ENCODE results near the gene ZMYND8. TPM values are rescaled to one million over a fixed set of nuclear protein-coding genes. Genes with fewer than 3 reads are reported as not detected.

The ZMYND8 gene
- total and polyA plus RNA-seq, 10 of the 15 experiments (the other 5 are each of a cell fraction or from before 2014, with no cell fraction given), result 12.9 to 54.8 (median 23.1) TPM

DNA sequence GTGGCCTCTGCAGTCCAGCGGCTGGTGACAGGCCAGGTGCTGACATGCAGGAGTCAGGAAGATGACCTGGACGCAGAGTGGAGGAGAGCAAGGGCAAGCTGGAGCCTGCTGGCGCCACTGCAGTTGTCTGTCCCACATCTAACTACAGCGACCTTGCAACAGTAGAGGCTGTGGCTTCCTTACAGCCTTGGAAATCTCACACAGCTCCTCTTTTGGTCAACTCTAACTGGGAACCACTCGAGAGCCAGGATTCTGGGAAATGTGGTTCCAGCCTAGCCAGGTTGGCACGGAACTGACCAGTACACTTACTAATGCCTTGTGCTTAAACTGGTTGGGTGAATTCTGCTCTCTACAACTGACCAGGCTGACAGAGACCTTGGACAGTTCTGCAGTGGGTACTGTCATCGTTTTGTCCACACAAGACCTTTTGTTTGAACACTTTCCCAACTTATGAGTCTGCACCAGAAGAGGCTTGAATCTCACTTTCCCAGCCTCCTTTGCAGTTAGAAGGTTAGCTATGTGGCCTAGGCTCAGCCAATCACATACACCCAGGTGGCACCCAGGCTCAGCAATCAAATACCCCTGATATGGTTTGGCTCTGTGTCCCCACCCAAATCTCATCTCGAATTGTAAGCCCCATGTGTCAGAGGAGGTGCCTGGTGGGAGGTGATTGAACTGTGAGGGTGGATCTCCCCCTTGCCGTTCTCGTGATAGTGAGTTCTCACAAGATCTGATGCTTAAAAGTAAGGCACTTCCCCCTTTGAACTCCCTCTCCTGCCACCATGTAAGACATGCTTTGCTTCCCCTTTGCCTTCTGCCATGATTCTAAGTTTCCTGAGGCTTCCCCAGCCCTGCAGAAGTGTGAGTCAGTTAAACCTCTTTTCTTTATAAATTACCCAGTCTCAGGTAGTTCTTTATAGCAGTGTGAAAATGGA lies 153.5 kb downstream of the ZMYND8 start:
- H3K79me2 ChIP-seq (ENCODE audit: control insufficient read depth, insufficient read depth, low read length), result no peaks in the 10 kb centered on the region
- no TSS peak for BruUV-seq (replicated peaks)
- ChIA-PET POLR2A (no interaction called here), RAD21 (ENCODE audit: unreplicated experiment) (interaction anchor here (1.4 to 1.5 kb wide), 2 partner anchors 71 to 181 kb away, joined by 4 read pairs; no protein-coding TSS in a partner anchor), SMC1A (ENCODE audit: uncharacterized antibody, unreplicated experiment) (interaction anchor here (7.1 kb wide), 1 partner anchor 179 kb away, joined by 140 read pairs; no protein-coding TSS in a partner anchor), CTCF (interaction anchor here (0.9 to 16.9 kb wide), 2 partner anchors 180 to 418 kb away, joined by 3 to 326 read pairs; no protein-coding TSS in a partner anchor)
- H4K20me1 ChIP-seq (ENCODE audit: control insufficient read depth, insufficient read depth), result no peaks in the 10 kb centered on the region
- H3K27me3 ChIP-seq (replicated peaks in 1 of 2; ENCODE audit: control insufficient read depth in 2 of 2, insufficient read depth in 2 of 2, low read length in 1 of 2), result no peaks in the 10 kb centered on the region
- 68% methylated on average over 10 of the region's 10 CpGs for WGBS (ENCODE audit: insufficient coverage, insufficient replicate concordance, low lambda C conversion rate, missing lambda C conversion rate)
- ATAC-seq (no peak), DNase-seq (ENCODE audit: low read depth, low spot score) (no peak), FAIRE-seq (no peak)
- H2AFZ ChIP-seq (ENCODE audit: control insufficient read depth, low read depth, low read length), result no peak overlapping the region
- no peak overlapping the region for H3K27ac ChIP-seq (ENCODE audit: control insufficient read depth, insufficient read depth)
- no peaks in the 10 kb centered on the region for H3K9me3 ChIP-seq (replicated peaks; ENCODE audit: control insufficient read depth, insufficient read depth, low read length)
- in situ Hi-C loops (cut with MboI), result no loop called here
- H3K4me2 ChIP-seq (ENCODE audit: control insufficient read depth, insufficient read depth), result no peak overlapping the region
- H3K36me3 ChIP-seq (ENCODE audit: control insufficient read depth in 2 of 2, insufficient read depth in 2 of 2, low read length in 1 of 2), result no peaks in the 10 kb centered on the region
- H3K4me1 ChIP-seq (ENCODE audit: control insufficient read depth, insufficient read depth, low read length), result peaks cover 8% of the 10 kb centered on the region
- intact Hi-C loops (cut with micrococcal nuclease; ENCODE audit: unreplicated experiment), result no loop called here
- no peak overlapping the region for H3K4me3 ChIP-seq
- no peak overlapping the region for H3K9ac ChIP-seq (ENCODE audit: control insufficient read depth, insufficient read depth, low read length)
- 0 out of 2 replicates have a peak, but pooled peaks have one; percentile 42 for TF ChIP-seq NFXL1 (IDR thresholded peaks at IDR 0.05; ENCODE audit: borderline replicate concordance)
- TF ChIP-seq, protein P1, sequence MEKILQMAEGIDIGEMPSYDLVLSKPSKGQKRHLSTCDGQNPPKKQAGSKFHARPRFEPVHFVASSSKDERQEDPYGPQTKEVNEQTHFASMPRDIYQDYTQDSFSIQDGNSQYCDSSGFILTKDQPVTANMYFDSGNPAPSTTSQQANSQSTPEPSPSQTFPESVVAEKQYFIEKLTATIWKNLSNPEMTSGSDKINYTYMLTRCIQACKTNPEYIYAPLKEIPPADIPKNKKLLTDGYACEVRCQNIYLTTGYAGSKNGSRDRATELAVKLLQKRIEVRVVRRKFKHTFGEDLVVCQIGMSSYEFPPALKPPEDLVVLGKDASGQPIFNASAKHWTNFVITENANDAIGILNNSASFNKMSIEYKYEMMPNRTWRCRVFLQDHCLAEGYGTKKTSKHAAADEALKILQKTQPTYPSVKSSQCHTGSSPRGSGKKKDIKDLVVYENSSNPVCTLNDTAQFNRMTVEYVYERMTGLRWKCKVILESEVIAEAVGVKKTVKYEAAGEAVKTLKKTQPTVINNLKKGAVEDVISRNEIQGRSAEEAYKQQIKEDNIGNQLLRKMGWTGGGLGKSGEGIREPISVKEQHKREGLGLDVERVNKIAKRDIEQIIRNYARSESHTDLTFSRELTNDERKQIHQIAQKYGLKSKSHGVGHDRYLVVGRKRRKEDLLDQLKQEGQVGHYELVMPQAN (conservative IDR thresholded peaks at IDR 0.05), result no peak
- TF ChIP-seq CREM (IDR thresholded peaks at IDR 0.05; ENCODE audit: low read depth), result no peak
- TF ChIP-seq WRNIP1 (IDR thresholded peaks at IDR 0.05; ENCODE audit: borderline replicate concordance, low read depth, low read length), result no peak
- TF ChIP-seq, protein P2, sequence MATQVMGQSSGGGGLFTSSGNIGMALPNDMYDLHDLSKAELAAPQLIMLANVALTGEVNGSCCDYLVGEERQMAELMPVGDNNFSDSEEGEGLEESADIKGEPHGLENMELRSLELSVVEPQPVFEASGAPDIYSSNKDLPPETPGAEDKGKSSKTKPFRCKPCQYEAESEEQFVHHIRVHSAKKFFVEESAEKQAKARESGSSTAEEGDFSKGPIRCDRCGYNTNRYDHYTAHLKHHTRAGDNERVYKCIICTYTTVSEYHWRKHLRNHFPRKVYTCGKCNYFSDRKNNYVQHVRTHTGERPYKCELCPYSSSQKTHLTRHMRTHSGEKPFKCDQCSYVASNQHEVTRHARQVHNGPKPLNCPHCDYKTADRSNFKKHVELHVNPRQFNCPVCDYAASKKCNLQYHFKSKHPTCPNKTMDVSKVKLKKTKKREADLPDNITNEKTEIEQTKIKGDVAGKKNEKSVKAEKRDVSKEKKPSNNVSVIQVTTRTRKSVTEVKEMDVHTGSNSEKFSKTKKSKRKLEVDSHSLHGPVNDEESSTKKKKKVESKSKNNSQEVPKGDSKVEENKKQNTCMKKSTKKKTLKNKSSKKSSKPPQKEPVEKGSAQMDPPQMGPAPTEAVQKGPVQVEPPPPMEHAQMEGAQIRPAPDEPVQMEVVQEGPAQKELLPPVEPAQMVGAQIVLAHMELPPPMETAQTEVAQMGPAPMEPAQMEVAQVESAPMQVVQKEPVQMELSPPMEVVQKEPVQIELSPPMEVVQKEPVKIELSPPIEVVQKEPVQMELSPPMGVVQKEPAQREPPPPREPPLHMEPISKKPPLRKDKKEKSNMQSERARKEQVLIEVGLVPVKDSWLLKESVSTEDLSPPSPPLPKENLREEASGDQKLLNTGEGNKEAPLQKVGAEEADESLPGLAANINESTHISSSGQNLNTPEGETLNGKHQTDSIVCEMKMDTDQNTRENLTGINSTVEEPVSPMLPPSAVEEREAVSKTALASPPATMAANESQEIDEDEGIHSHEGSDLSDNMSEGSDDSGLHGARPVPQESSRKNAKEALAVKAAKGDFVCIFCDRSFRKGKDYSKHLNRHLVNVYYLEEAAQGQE (IDR thresholded peaks at IDR 0.05; ENCODE audit: low read depth, low read length), result no peak

Measured in GM12878 (cell line).